Thyroid gland (tissue), 4 donors: ENCODE data around the gene PPP3CA. TPM values are rescaled to one million over a fixed set of nuclear protein-coding genes. Genes with fewer than 3 reads are reported as not detected.
A peak's percentile ranks its signal among the peaks of the same experiment; 100 is the strongest.

ENCODE experiments used
- DNase-seq, 2 donors: peaks; one replicate each; pipeline ENCODE4 v3.0.0-alpha.2; 2019
- H3K27ac ChIP-seq, 3 donors: fragments of 200-600 bp; sonication (generic); 1 replicate in 2 of 3; 2 replicates in 1 of 3; pipeline ENCODE4 v1.5.1; 2016 to 2019; ENCODE audit warnings: mild to moderate bottlenecking in 1 of 3, moderate library complexity in 1 of 3
- H3K27me3 ChIP-seq: fragments of 200-600 bp; sonication (generic); one replicate; pipeline ENCODE4 v1.5.1; 2019
- H3K36me3 ChIP-seq, 2 donors: fragments of 200-600 bp; sonication (generic); one replicate each; pipeline ENCODE4 v1.5.1; 2016 to 2019
- H3K4me1 ChIP-seq, 2 donors: fragments of 200-600 bp; sonication (generic); one replicate each; pipeline ENCODE4 v1.5.1; 2017 to 2019
- H3K4me3 ChIP-seq, 3 donors: fragments of 200-600 bp; sonication (generic); replicated peaks in 1 of 3; 1 replicate in 2 of 3; 2 replicates in 1 of 3; pipeline ENCODE4 v1.5.1; 2016; ENCODE audit warnings: mild to moderate bottlenecking in 1 of 3
- H3K9me3 ChIP-seq: fragments of 200-600 bp; sonication (generic); one replicate; pipeline ENCODE4 v1.5.1; 2017
- POLR2A ChIP-seq, 2 donors: fragments of 450-650 bp; IDR thresholded peaks; one replicate each; pipeline ENCODE4 v1.6.1; 2017; ENCODE audit warnings: antibody characterized with exemption in 2 of 2, mild to moderate bottlenecking in 2 of 2, moderate library complexity in 1 of 2
- WGBS, 2 donors: methylation state at CpG; one replicate each; pipeline ENCODE4 v1.1.5; 2017; 5-methylcytosine and 5-hydroxymethylcytosine counted together
- intact Hi-C: fragments of 100-400 bp; cut with DNase I; formaldehyde crosslinking; loops from one replicate; pipeline ENCODE4 v1.15.1; 2023
- total RNA-seq, 4 donors: library from RNA; depleted of rRNA; stranded (reverse); fragments of >200 nt; gene quantifications; one replicate each; pipeline ENCODE4 v1.2.3, GENCODE V29; 2016
- TF ChIP-seq, protein P1 (sequence below), 6 experiments: fragments of 200-600 bp in 3 of 6; fragments of 450-650 bp in 3 of 6; sonication (generic) in 3 of 6; IDR thresholded peaks; one replicate each; pipeline ENCODE4 v1.5.1; 2016 to 2019; ENCODE audit warnings: antibody characterized with exemption in 6 of 6, mild to moderate bottlenecking in 2 of 6, inconsistent platforms in 1 of 6, moderate library complexity in 1 of 6

The PPP3CA gene
- total RNA-seq, 4 donors from 2014 or later, result 31.6 to 45.8 (median 34.4) TPM

- Histone ChIP-seq H3K27ac (no peak overlapping the region), H3K36me3 (no peaks in the 10 kb centered on the region), H3K9me3 (no peaks in the 10 kb centered on the region), H3K4me3 (no peak overlapping the region), H3K27me3 (no peaks in the 10 kb centered on the region), H3K4me1 (peaks cover 0 to 14% of the 10 kb centered on the region in 2 donors)
- intact Hi-C loops, result no loop called here
- no peak for DNase-seq
- WGBS, 2 donors, result 59 to 82% methylated on average over 4 of the region's 4 CpGs
- no peak for TF ChIP-seq POLR2A (IDR thresholded peaks at IDR 0.05)
- TF ChIP-seq, protein P1, sequence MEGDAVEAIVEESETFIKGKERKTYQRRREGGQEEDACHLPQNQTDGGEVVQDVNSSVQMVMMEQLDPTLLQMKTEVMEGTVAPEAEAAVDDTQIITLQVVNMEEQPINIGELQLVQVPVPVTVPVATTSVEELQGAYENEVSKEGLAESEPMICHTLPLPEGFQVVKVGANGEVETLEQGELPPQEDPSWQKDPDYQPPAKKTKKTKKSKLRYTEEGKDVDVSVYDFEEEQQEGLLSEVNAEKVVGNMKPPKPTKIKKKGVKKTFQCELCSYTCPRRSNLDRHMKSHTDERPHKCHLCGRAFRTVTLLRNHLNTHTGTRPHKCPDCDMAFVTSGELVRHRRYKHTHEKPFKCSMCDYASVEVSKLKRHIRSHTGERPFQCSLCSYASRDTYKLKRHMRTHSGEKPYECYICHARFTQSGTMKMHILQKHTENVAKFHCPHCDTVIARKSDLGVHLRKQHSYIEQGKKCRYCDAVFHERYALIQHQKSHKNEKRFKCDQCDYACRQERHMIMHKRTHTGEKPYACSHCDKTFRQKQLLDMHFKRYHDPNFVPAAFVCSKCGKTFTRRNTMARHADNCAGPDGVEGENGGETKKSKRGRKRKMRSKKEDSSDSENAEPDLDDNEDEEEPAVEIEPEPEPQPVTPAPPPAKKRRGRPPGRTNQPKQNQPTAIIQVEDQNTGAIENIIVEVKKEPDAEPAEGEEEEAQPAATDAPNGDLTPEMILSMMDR (IDR thresholded peaks at IDR 0.05), result no peak
These were observed 92.5 kb downstream of the PPP3CA start for GRCh38 chr4:101254776-101255175.

GRCh38 chr4:101253121-101253520 is 94.2 kb downstream of the PPP3CA start:
- no peak overlapping the region for H3K27ac ChIP-seq
- peaks cover 0 to 7% of the 10 kb centered on the region in 2 donors for H3K4me1 ChIP-seq
- no peak for DNase-seq
- H3K27me3 ChIP-seq, result no peaks in the 10 kb centered on the region
- TF ChIP-seq POLR2A (IDR thresholded peaks at IDR 0.05), result no peak
- TF ChIP-seq, protein P1 (IDR thresholded peaks at IDR 0.05), result no peak
- 86 to 90% methylated on average over 1 of the region's 1 CpG for WGBS, 2 donors
- no peaks in the 10 kb centered on the region for H3K9me3 ChIP-seq
- no peaks in the 10 kb centered on the region for H3K36me3 ChIP-seq
- intact Hi-C loops, result no loop called here
- H3K4me3 ChIP-seq, result no peak overlapping the region

GRCh38 chr4:101252721-101253120 is 94.6 kb downstream of the PPP3CA start:
- TF ChIP-seq POLR2A (IDR thresholded peaks at IDR 0.05), result no peak
- TF ChIP-seq, protein P1 (IDR thresholded peaks at IDR 0.05), result no peak
- peak in 1 of 2 donors; percentile 13 for DNase-seq

DNA sequence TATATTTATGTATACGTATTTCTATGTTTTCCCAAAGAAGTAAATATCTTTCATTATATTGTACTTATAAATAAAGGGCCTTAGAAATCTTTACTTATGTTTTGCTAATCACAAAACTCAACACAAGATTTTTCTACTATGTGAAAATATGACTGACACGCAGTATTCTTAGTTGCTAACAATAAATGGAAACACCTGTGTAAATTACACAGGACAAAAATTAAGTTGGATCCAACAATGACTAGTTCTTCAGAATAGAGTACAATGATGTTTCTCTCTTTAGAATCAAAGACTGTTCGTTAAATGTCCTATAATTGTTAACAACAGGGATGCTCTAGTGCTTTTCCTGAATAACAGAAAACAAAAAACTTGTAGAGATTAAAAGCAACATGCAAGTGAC is 96.1 kb downstream of the PPP3CA start:
- H3K4me3 ChIP-seq, result no peak overlapping the region
- intact Hi-C loops, result no loop called here
- H3K36me3 ChIP-seq, result no peaks in the 10 kb centered on the region
- H3K27ac ChIP-seq, result no peak overlapping the region
- WGBS, 2 donors, result 83 to 92% methylated on average over 3 of the region's 3 CpGs
- no peak for DNase-seq
- H3K4me1 ChIP-seq, result peaks cover 0 to 7% of the 10 kb centered on the region in 2 donors
- no peaks in the 10 kb centered on the region for H3K9me3 ChIP-seq
- H3K27me3 ChIP-seq, result no peaks in the 10 kb centered on the region
- no peak for TF ChIP-seq POLR2A (IDR thresholded peaks at IDR 0.05)
- TF ChIP-seq, protein P1 (IDR thresholded peaks at IDR 0.05), result no peak

More at GRCh38 chr4:101252721-101253120, 94.6 kb downstream of the PPP3CA start:
- H3K27ac ChIP-seq, result no peak overlapping the region
- H3K36me3 ChIP-seq, result no peaks in the 10 kb centered on the region
- no peak overlapping the region for H3K4me3 ChIP-seq
- no peaks in the 10 kb centered on the region for H3K27me3 ChIP-seq
- intact Hi-C loops, result no loop called here
- H3K9me3 ChIP-seq, result no peaks in the 10 kb centered on the region
- 23% methylated on average over 2 of the region's 2 CpGs for WGBS, 2 donors
- peaks cover 0 to 7% of the 10 kb centered on the region in 2 donors for H3K4me1 ChIP-seq

DNA sequence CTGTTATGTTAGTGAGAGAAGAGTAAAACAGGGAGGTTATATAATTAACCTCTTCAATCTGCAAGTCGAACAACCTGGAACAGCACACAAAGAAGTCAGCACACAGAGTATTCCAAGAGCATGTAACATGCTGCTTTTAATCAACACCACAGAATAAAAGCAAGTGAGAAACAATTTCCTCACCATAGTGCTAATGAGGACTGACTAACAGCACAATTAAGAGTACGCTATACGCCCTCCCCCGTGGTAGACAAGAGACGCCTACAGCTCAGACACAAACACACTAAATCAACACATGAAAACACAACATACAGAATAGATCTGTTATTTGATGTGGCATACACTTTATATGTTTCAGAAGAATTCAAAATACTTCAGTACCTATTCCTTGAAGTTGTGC is 103.0 kb downstream of the PPP3CA start:
- no peak overlapping the region for H3K27ac ChIP-seq
- H3K4me3 ChIP-seq, result no peak overlapping the region
- DNase-seq, result no peak
- WGBS, 2 donors, result 93% methylated on average over 5 of the region's 5 CpGs
- H3K36me3 ChIP-seq, result no peaks in the 10 kb centered on the region
- intact Hi-C loops, result no loop called here
- H3K4me1 ChIP-seq, result no peaks in the 10 kb centered on the region
- H3K9me3 ChIP-seq, result no peaks in the 10 kb centered on the region
- H3K27me3 ChIP-seq, result no peaks in the 10 kb centered on the region
- TF ChIP-seq, protein P1 (IDR thresholded peaks at IDR 0.05), result no peak
- TF ChIP-seq POLR2A (IDR thresholded peaks at IDR 0.05), result no peak
